ENCODE measurements around the gene PLIN4. TPM values are rescaled to one million over a fixed set of nuclear protein-coding genes. Genes with fewer than 3 reads are reported as not detected.

PLIN4 gene
- total and polyA plus RNA-seq, 9 of the 15 experiments (the other 6 are each of a cell fraction or from before 2014, with no cell fraction given), result 0.04 to 0.16 (median 0.07) TPM; not detected in 3

DNA sequence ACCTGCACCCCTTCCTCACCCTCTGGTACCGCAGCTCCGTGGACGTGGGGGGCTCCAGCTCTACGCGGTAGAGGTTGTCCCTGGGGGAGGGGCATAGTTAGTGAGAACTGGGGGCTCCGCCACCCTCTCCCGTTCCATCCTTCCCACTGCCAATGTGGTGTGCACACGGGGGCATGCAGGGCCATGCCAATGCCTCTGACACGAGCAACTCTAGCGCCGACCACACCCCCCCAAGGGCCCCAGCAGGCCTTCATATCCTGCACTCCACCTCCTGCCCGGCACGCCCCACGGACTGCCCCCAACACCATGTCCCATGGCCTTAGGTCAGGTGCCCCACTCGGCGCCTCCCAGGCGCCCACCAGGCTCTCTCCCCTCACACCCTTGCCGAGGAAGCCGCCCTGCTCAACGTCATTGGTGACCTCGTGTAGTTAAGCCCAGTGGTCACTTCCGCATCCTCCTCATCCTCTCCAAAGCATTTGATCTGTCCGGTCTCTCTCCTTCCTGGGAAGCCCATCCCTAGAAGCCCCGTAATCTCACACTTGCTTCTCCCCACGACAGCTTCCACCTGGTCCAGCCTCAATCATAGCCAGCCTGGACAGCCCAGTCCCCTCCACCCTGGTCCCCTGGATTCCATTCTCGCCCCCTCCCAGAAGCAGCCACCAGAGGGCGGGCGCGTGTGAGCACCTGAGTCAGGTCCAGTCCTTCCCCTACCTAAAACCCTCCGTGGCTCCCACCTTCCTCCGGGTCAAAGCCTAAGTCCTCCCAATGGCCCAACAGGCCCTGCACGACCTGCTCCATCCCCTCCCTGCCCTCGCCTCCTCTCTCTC, 39.1 kb upstream of the PLIN4 start (continued):
- TF ChIP-seq, protein P1, sequence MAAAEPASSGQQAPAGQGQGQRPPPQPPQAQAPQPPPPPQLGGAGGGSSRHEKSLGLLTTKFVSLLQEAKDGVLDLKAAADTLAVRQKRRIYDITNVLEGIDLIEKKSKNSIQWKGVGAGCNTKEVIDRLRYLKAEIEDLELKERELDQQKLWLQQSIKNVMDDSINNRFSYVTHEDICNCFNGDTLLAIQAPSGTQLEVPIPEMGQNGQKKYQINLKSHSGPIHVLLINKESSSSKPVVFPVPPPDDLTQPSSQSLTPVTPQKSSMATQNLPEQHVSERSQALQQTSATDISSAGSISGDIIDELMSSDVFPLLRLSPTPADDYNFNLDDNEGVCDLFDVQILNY (CRISPR knock-in tag; IDR thresholded peaks at IDR 0.05), result no peak
- TF ChIP-seq ZC3H11A (IDR thresholded peaks at IDR 0.05; ENCODE audit: low read depth, low read length), result no peak
- TF ChIP-seq ZNF41 (CRISPR knock-in tag; conservative IDR thresholded peaks at IDR 0.05), result no peak
- TF ChIP-seq TSC22D4 (tag; IDR thresholded peaks at IDR 0.05), result no peak
- TF ChIP-seq TCF7L2 (IDR thresholded peaks at IDR 0.05; ENCODE audit: low read depth, low read length), result no peak
- TF ChIP-seq ZNF77 (CRISPR knock-in tag; IDR thresholded peaks at IDR 0.05), result no peak
- no peak for TF ChIP-seq KLF6 (CRISPR knock-in tag; IDR thresholded peaks at IDR 0.05; ENCODE audit: borderline replicate concordance)
- no peak for TF ChIP-seq FOSL1 (tag; conservative IDR thresholded peaks at IDR 0.05)
- no peak; a peak in 1 of 4 replicates for TF ChIP-seq TEAD1 (CRISPR knock-in tag; IDR thresholded peaks at IDR 0.05)
- no peak for TF ChIP-seq ZNF699 (CRISPR knock-in tag; IDR thresholded peaks at IDR 0.05; ENCODE audit: insufficient replicate concordance)
- TF ChIP-seq CXXC5 (CRISPR knock-in tag; IDR thresholded peaks at IDR 0.05), result peak; percentile 9; the same call in 1 of the 2 replicates
- TF ChIP-seq ZFP30 (CRISPR knock-in tag; IDR thresholded peaks at IDR 0.05; ENCODE audit: borderline replicate concordance), result no peak
- TF ChIP-seq OTX1 (CRISPR knock-in tag; IDR thresholded peaks at IDR 0.05), result no peak
- TF ChIP-seq ETV6 (IDR thresholded peaks at IDR 0.05; ENCODE audit: borderline replicate concordance in 1 of 2, low read depth in 2 of 2, low read length in 1 of 2), result no peak
- TF ChIP-seq ETV6 (CRISPR knock-in tag; IDR thresholded peaks at IDR 0.05; ENCODE audit: borderline replicate concordance), result no peak
- TF ChIP-seq JUNB (CRISPR knock-in tag; conservative IDR thresholded peaks at IDR 0.05), result no peak
- TF ChIP-seq, protein P2, sequence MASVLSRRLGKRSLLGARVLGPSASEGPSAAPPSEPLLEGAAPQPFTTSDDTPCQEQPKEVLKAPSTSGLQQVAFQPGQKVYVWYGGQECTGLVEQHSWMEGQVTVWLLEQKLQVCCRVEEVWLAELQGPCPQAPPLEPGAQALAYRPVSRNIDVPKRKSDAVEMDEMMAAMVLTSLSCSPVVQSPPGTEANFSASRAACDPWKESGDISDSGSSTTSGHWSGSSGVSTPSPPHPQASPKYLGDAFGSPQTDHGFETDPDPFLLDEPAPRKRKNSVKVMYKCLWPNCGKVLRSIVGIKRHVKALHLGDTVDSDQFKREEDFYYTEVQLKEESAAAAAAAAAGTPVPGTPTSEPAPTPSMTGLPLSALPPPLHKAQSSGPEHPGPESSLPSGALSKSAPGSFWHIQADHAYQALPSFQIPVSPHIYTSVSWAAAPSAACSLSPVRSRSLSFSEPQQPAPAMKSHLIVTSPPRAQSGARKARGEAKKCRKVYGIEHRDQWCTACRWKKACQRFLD (CRISPR knock-in tag; IDR thresholded peaks at IDR 0.05), result no peak
- no peak for TF ChIP-seq NFATC3 (IDR thresholded peaks at IDR 0.05)
- no peak for TF ChIP-seq ZNF695 (CRISPR knock-in tag; IDR thresholded peaks at IDR 0.05)
- no peak for TF ChIP-seq TCFL5 (CRISPR knock-in tag; conservative IDR thresholded peaks at IDR 0.05)
- TF ChIP-seq ZNF197 (CRISPR knock-in tag; IDR thresholded peaks at IDR 0.05; ENCODE audit: low read depth), result no peak
- TF ChIP-seq RAD21 (CRISPR knock-in tag; conservative IDR thresholded peaks at IDR 0.05 in 1 of 2, IDR thresholded peaks at IDR 0.05 in 1 of 2), result peak; percentile 12 to 53; a peak in 2 of 4 replicates
- TF ChIP-seq SP2 (IDR thresholded peaks at IDR 0.05; ENCODE audit: extremely low read depth, low read depth, low read length, poor library complexity, severe bottlenecking), result no peak
- no peak for TF ChIP-seq SRSF9 (IDR thresholded peaks at IDR 0.05; ENCODE audit: borderline replicate concordance, low read depth, low read length)
- no peak for TF ChIP-seq ESRRB (CRISPR knock-in tag; IDR thresholded peaks at IDR 0.05; ENCODE audit: borderline replicate concordance)
- TF ChIP-seq BCOR (IDR thresholded peaks at IDR 0.05), result peak; percentile 99
- no peak for TF ChIP-seq LCOR (CRISPR knock-in tag; IDR thresholded peaks at IDR 0.05)
- no peak for TF ChIP-seq ZFP1 (CRISPR knock-in tag; IDR thresholded peaks at IDR 0.05)
- TF ChIP-seq ZNF766 (CRISPR knock-in tag; conservative IDR thresholded peaks at IDR 0.05), result no peak

Measured in K562 (cell line).